Measurements from ENCODE around the gene CIRBP. TPM values are rescaled to one million over a fixed set of nuclear protein-coding genes. Genes with fewer than 3 reads are reported as not detected.

CIRBP gene
- total and polyA plus RNA-seq, 9 of the 15 experiments (the other 6 are each of a cell fraction or from before 2014, with no cell fraction given) = 20.5 to 327 (median 176) TPM

DNA sequence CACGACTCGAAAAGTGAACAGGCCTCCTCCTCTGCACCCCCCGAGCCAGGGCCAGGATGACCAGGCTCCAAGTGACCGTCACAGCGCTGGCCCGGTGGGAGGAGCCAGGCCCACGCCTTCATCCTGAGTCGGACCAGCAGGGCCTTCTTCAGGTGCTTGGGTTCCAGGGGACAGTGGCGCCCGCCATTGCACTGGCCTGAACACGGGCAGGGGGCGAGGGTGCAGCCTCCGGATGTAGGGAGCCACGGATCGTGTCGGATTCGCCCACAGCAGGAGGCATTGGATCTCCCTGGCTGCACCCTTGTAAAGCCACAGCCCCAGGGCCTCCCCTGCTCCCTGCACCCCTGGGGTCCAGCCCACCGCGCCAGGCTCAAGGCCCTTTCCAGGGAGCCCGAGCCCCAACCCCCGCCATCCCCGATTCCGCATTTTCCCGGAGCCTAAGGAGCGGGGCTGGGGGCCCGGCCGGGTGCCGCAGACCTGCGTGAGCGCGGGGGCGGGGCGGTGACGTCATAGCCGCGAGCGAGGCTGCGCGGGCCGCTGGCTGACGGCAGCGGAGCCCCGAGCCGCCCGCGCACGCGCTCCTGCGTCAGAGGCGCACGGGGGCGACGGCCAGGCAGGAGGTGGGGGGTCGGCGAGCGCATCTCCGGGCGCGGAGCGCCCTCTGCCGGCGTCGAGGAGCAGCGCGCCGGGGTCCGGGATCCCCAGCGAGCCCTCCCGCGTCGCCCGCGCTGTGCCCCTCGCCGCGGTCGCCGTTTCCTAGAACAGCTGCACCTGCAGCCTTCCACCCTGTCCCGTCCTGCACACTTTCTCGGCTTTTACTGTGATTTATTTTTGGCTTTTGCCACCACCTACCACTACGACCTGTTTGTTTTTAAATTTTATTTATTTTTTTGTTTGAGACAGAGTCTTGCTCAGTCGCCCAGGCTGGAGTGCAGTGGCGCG lies 29.1 kb upstream of the CIRBP start (continued):
- TF ChIP-seq, protein P1, sequence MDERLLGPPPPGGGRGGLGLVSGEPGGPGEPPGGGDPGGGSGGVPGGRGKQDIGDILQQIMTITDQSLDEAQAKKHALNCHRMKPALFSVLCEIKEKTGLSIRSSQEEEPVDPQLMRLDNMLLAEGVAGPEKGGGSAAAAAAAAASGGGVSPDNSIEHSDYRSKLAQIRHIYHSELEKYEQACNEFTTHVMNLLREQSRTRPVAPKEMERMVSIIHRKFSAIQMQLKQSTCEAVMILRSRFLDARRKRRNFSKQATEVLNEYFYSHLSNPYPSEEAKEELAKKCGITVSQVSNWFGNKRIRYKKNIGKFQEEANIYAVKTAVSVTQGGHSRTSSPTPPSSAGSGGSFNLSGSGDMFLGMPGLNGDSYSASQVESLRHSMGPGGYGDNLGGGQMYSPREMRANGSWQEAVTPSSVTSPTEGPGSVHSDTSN (CRISPR knock-in tag; IDR thresholded peaks at IDR 0.05; ENCODE audit: low read depth) = no peak
- TF ChIP-seq, protein P1 (tag; conservative IDR thresholded peaks at IDR 0.05; ENCODE audit: low read depth) = no peak
- TF ChIP-seq, protein P2, sequence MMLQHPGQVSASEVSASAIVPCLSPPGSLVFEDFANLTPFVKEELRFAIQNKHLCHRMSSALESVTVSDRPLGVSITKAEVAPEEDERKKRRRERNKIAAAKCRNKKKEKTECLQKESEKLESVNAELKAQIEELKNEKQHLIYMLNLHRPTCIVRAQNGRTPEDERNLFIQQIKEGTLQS (IDR thresholded peaks at IDR 0.05) = peak; percentile 97
- TF ChIP-seq, protein P2 (CRISPR knock-in tag; conservative IDR thresholded peaks at IDR 0.05) = 0 out of 2 replicates have a peak, but pooled peaks have one; percentile 36
- TF ChIP-seq ZBTB7A (IDR thresholded peaks at IDR 0.05; ENCODE audit: borderline replicate concordance, control insufficient read depth, low read depth, low read length) = peak; percentile 98
- TF ChIP-seq NELFE (IDR thresholded peaks at IDR 0.05; ENCODE audit: insufficient read depth, insufficient read length) = no peak
- TF ChIP-seq, protein P3, sequence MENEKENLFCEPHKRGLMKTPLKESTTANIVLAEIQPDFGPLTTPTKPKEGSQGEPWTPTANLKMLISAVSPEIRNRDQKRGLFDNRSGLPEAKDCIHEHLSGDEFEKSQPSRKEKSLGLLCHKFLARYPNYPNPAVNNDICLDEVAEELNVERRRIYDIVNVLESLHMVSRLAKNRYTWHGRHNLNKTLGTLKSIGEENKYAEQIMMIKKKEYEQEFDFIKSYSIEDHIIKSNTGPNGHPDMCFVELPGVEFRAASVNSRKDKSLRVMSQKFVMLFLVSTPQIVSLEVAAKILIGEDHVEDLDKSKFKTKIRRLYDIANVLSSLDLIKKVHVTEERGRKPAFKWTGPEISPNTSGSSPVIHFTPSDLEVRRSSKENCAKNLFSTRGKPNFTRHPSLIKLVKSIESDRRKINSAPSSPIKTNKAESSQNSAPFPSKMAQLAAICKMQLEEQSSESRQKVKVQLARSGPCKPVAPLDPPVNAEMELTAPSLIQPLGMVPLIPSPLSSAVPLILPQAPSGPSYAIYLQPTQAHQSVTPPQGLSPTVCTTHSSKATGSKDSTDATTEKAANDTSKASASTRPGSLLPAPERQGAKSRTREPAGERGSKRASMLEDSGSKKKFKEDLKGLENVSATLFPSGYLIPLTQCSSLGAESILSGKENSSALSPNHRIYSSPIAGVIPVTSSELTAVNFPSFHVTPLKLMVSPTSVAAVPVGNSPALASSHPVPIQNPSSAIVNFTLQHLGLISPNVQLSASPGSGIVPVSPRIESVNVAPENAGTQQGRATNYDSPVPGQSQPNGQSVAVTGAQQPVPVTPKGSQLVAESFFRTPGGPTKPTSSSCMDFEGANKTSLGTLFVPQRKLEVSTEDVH (IDR thresholded peaks at IDR 0.05; ENCODE audit: low read depth, partially characterized antibody) = no peak
- no peak for TF ChIP-seq TCF7L2 (IDR thresholded peaks at IDR 0.05; ENCODE audit: low read depth, low read length)
- TF ChIP-seq, protein P4, sequence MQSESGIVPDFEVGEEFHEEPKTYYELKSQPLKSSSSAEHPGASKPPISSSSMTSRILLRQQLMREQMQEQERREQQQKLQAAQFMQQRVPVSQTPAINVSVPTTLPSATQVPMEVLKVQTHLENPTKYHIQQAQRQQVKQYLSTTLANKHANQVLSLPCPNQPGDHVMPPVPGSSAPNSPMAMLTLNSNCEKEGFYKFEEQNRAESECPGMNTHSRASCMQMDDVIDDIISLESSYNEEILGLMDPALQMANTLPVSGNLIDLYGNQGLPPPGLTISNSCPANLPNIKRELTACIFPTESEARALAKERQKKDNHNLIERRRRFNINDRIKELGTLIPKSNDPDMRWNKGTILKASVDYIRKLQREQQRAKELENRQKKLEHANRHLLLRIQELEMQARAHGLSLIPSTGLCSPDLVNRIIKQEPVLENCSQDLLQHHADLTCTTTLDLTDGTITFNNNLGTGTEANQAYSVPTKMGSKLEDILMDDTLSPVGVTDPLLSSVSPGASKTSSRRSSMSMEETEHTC (IDR thresholded peaks at IDR 0.05) = peak; percentile 7; the same call in 1 of the 2 replicates
- TF ChIP-seq, protein P5, sequence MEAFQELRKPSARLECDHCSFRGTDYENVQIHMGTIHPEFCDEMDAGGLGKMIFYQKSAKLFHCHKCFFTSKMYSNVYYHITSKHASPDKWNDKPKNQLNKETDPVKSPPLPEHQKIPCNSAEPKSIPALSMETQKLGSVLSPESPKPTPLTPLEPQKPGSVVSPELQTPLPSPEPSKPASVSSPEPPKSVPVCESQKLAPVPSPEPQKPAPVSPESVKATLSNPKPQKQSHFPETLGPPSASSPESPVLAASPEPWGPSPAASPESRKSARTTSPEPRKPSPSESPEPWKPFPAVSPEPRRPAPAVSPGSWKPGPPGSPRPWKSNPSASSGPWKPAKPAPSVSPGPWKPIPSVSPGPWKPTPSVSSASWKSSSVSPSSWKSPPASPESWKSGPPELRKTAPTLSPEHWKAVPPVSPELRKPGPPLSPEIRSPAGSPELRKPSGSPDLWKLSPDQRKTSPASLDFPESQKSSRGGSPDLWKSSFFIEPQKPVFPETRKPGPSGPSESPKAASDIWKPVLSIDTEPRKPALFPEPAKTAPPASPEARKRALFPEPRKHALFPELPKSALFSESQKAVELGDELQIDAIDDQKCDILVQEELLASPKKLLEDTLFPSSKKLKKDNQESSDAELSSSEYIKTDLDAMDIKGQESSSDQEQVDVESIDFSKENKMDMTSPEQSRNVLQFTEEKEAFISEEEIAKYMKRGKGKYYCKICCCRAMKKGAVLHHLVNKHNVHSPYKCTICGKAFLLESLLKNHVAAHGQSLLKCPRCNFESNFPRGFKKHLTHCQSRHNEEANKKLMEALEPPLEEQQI (IDR thresholded peaks at IDR 0.05) = no peak
- peak; percentile 91; the same call in 1 of the 2 replicates for TF ChIP-seq TARDBP (IDR thresholded peaks at IDR 0.05)
- TF ChIP-seq, protein P6, sequence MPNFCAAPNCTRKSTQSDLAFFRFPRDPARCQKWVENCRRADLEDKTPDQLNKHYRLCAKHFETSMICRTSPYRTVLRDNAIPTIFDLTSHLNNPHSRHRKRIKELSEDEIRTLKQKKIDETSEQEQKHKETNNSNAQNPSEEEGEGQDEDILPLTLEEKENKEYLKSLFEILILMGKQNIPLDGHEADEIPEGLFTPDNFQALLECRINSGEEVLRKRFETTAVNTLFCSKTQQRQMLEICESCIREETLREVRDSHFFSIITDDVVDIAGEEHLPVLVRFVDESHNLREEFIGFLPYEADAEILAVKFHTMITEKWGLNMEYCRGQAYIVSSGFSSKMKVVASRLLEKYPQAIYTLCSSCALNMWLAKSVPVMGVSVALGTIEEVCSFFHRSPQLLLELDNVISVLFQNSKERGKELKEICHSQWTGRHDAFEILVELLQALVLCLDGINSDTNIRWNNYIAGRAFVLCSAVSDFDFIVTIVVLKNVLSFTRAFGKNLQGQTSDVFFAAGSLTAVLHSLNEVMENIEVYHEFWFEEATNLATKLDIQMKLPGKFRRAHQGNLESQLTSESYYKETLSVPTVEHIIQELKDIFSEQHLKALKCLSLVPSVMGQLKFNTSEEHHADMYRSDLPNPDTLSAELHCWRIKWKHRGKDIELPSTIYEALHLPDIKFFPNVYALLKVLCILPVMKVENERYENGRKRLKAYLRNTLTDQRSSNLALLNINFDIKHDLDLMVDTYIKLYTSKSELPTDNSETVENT (CRISPR knock-in tag; IDR thresholded peaks at IDR 0.05) = peak; percentile 92

Data from K562 (cell line).